Keratinocyte (primary cell): ENCODE data around the gene NDUFB8. TPM values are rescaled to one million over a fixed set of nuclear protein-coding genes. Genes with fewer than 3 reads are reported as not detected.

Experiments used
- DNase-seq: peaks from one replicate; pipeline ENCODE4 v3.0.0-alpha.2; 2011; ENCODE audit warnings: low read depth, missing footprints, low spot score
- FAIRE-seq: peaks from 2 replicates; lab custom pipeline; 2011; peaks lifted over from hg19 to GRCh38; lab: Jason Lieb, UNC
- H2AFZ ChIP-seq: 2 replicates; pipeline ENCODE4 v1.6.0; 2012; ENCODE audit warnings: low read length, control low read depth, inconsistent platforms; ENCODE audit not compliant: control insufficient read depth
- H3K27ac ChIP-seq: 2 replicates; pipeline ENCODE4 v1.5.1; 2011; ENCODE audit warnings: low read length; ENCODE audit not compliant: control insufficient read depth, insufficient read depth
- H3K27me3 ChIP-seq: 3 replicates; pipeline ENCODE4 v1.6.0; 2011; ENCODE audit warnings: low read length; ENCODE audit not compliant: control insufficient read depth, insufficient read depth; ENCODE audit errors: extremely low read depth
- H3K36me3 ChIP-seq, 2 experiments: 2 replicates in 1 of 2; 3 replicates in 1 of 2; pipeline ENCODE4 v1.5.1; 2011; ENCODE audit warnings: low read length in 2 of 2, mild to moderate bottlenecking in 1 of 2; ENCODE audit not compliant: control insufficient read depth in 2 of 2, insufficient read depth in 2 of 2; ENCODE audit errors: extremely low read depth in 1 of 2
- H3K4me1 ChIP-seq: 3 replicates; pipeline ENCODE4 v1.5.1; 2011; ENCODE audit warnings: low read length; ENCODE audit not compliant: control insufficient read depth, insufficient read depth; ENCODE audit errors: extremely low read depth
- H3K4me2 ChIP-seq: 3 replicates; pipeline ENCODE4 v1.6.0; 2011; ENCODE audit warnings: low read depth, low read length; ENCODE audit not compliant: control insufficient read depth, insufficient read depth; ENCODE audit errors: extremely low read depth
- H3K4me3 ChIP-seq, 3 experiments: fragments of 200-600 bp in 1 of 3; sonication (generic) in 1 of 3; 2 replicates in 2 of 3; 3 replicates in 1 of 3; pipeline ENCODE4 v1.5.1; 2011 to 2016; ENCODE audit warnings: low read length in 3 of 3, mild to moderate bottlenecking in 3 of 3, control low read depth in 2 of 3, inconsistent platforms in 1 of 3, low read depth in 1 of 3, mixed read lengths in 1 of 3, mixed run types in 1 of 3, moderate library complexity in 1 of 3; ENCODE audit not compliant: control insufficient read depth in 2 of 3, insufficient read depth in 2 of 3; ENCODE audit errors: extremely low read depth in 1 of 3
- H3K79me2 ChIP-seq: 2 replicates; pipeline ENCODE4 v1.6.0; 2012; ENCODE audit warnings: low read length; ENCODE audit not compliant: control insufficient read depth, insufficient read depth
- H3K9ac ChIP-seq: 3 replicates; pipeline ENCODE4 v1.6.0; 2011; ENCODE audit warnings: low read length; ENCODE audit not compliant: control insufficient read depth, insufficient read depth; ENCODE audit errors: extremely low read depth
- H3K9me1 ChIP-seq: 3 replicates; pipeline ENCODE4 v1.6.0; 2011; ENCODE audit warnings: low read length; ENCODE audit not compliant: control insufficient read depth, insufficient read depth; ENCODE audit errors: extremely low read depth
- H3K9me3 ChIP-seq: 2 replicates; pipeline ENCODE4 v1.5.1; 2012; ENCODE audit warnings: low read depth, low read length; ENCODE audit not compliant: control insufficient read depth
- H4K20me1 ChIP-seq: 3 replicates; pipeline ENCODE4 v1.6.0; 2011; ENCODE audit warnings: low read length; ENCODE audit not compliant: control insufficient read depth, insufficient read depth; ENCODE audit errors: extremely low read depth
- CTCF ChIP-seq, 3 experiments: IDR thresholded peaks in 1 of 3; conservative IDR thresholded peaks in 1 of 3; optimal IDR thresholded peaks in 1 of 3; 2 replicates in 2 of 3; 3 replicates in 1 of 3; pipeline versions ENCODE3 to v1.5.1; 2011; ENCODE audit warnings: low read length in 3 of 3, mild to moderate bottlenecking in 3 of 3, moderate library complexity in 2 of 3, control low read depth in 1 of 3, inconsistent platforms in 1 of 3; ENCODE audit not compliant: insufficient read depth in 2 of 3; ENCODE audit errors: extremely low read depth in 1 of 3
- EZH2 ChIP-seq: IDR thresholded peaks from one replicate; pipeline ENCODE4 v1.6.1; 2012; ENCODE audit warnings: inconsistent platforms, mild to moderate bottlenecking, low read length, moderate library complexity
- dilution Hi-C: fragments of 300-500 bp; cut with MboI; formaldehyde crosslinking; loops from one replicate; pipeline ENCODE4 v1.7.0; 2020; ENCODE audit warnings: low sequenced_read_pairs; ENCODE audit not compliant: extremely low pct_ligation_motif_present
- polyA plus RNA-seq, 5 experiments: library from polyadenylated mRNA; depleted of rRNA in 3 of 5; stranded (reverse) in 3 of 5; stranded (forward) in 1 of 5; unstranded in 1 of 5; fragments of >200 nt; gene quantifications; 1 replicate in 1 of 5; 2 replicates in 3 of 5; 3 replicates in 1 of 5; pipeline versions ENCODE4 v1.2.1 to v1.2.3, GENCODE V29; 2011 to 2012; ENCODE audit warnings: missing spikeins in 2 of 5, low read depth in 1 of 5, low replicate concordance in 1 of 5

NDUFB8 gene
- polyA plus RNA-seq, 1 donor (not counting 4 experiments of a cell fraction or from before 2014, with no cell fraction given), result 178 TPM

GRCh38 chr10:100480002-100480401, 49.7 kb downstream of the NDUFB8 start:
- TF ChIP-seq CTCF (optimal IDR thresholded peaks at IDR 0.05 in 1 of 3, IDR thresholded peaks at IDR 0.05 in 1 of 3, conservative IDR thresholded peaks at IDR 0.05 in 1 of 3; ENCODE audit: extremely low read depth in 1 of 3, insufficient read depth in 2 of 3, low read length in 3 of 3) (no peak), EZH2 (no peak)
- Histone ChIP-seq H2AFZ (no peak overlapping the region), H3K27ac (no peak overlapping the region), H4K20me1 (peaks cover 3% of the 10 kb centered on the region), H3K79me2 (no peaks in the 10 kb centered on the region), H3K36me3 (no peaks in the 10 kb centered on the region), H3K9me1 (no peaks in the 10 kb centered on the region), H3K4me1 (peaks cover 10% of the 10 kb centered on the region), H3K4me2 (no peak overlapping the region), H3K27me3 (peaks cover 37% of the 10 kb centered on the region), H3K4me3 (no peak overlapping the region), H3K9me3 (no peaks in the 10 kb centered on the region), H3K9ac (no peak overlapping the region)
- dilution Hi-C loops, result no loop called here
- no peak for FAIRE-seq
- no peak for DNase-seq

DNA sequence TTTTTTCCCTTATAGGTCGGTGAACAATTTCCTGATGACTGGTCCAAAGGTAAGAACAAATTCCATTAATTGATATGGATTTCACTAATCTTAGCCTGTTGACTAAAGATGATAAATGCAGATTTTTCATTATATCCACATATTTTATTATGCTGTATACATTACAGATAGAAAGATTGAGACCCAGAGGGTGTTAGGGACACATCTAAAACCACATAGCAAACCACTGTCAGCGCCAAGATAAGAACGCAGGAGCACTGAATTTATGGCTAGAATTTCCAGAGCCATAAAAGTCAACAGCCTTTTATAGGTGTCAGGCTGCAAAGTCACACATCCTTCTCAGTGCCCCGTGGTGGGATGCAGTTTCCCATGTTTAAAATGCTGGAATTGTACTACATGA, 50.6 kb downstream of the NDUFB8 start:
- Histone ChIP-seq H3K9ac (no peak overlapping the region), H3K4me1 (peaks cover 10% of the 10 kb centered on the region), H4K20me1 (peaks cover 3% of the 10 kb centered on the region), H3K36me3 (no peaks in the 10 kb centered on the region), H3K9me1 (no peaks in the 10 kb centered on the region), H3K79me2 (no peaks in the 10 kb centered on the region), H3K4me3 (no peak overlapping the region), H3K4me2 (no peak overlapping the region), H3K9me3 (no peaks in the 10 kb centered on the region), H3K27ac (no peak overlapping the region), H3K27me3 (peaks cover 37% of the 10 kb centered on the region), H2AFZ (no peak overlapping the region)
- DNase-seq (no peak), FAIRE-seq (no peak)
- TF ChIP-seq CTCF (optimal IDR thresholded peaks at IDR 0.05 in 1 of 3, IDR thresholded peaks at IDR 0.05 in 1 of 3, conservative IDR thresholded peaks at IDR 0.05 in 1 of 3; ENCODE audit: extremely low read depth in 1 of 3, insufficient read depth in 2 of 3, low read length in 3 of 3) (no peak), EZH2 (no peak)
- dilution Hi-C loops, result no loop called here
